ENCODE results near the gene ITIH4. TPM values are rescaled to one million over a fixed set of nuclear protein-coding genes. Genes with fewer than 3 reads are reported as not detected.

The ITIH4 gene
- total and polyA plus RNA-seq, 2 of the 13 experiments (the other 11 are each of a cell fraction or from before 2014, with no cell fraction given): 2.7 to 5.3 TPM

DNA sequence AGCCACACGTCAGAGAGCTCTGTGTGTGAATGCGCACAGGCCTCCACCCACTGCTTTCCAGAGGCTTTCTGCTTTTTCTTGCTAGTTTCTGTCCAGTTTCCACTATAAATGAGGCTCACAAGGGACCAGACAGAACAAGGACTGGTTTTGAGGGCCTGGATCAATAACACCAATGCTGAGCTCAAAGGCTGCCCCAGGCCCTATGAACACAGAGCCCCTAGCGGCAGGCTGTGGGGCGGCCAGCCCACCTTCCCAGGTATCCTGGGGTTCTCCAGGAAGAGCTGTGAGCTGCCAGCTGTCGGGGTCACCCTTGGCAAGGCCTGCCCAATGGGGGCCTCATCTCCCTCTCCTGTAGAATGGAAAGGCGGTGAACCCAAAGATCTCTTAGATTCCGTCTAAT is 38.1 kb downstream of the ITIH4 start (continued):
- TF ChIP-seq ZFX (CRISPR knock-in tag; IDR thresholded peaks at IDR 0.05; ENCODE audit: low read depth) (peak; percentile 83), NFE2 (CRISPR knock-in tag; IDR thresholded peaks at IDR 0.05) (no peak), HNF4G (IDR thresholded peaks at IDR 0.05; ENCODE audit: borderline replicate concordance, low read depth, low read length) (peak; percentile 36; the same call in 1 of the 2 replicates), HNF4G (CRISPR knock-in tag; IDR thresholded peaks at IDR 0.05; ENCODE audit: borderline replicate concordance, low read depth) (no peak), KLF13 (CRISPR knock-in tag; IDR thresholded peaks at IDR 0.05) (no peak), HMGXB4 (CRISPR knock-in tag; IDR thresholded peaks at IDR 0.05; ENCODE audit: borderline replicate concordance in 1 of 2, low read depth in 1 of 2) (peak; percentile 38 to 47; a peak in 2 of 4 replicates), JUNB (CRISPR knock-in tag; IDR thresholded peaks at IDR 0.05; ENCODE audit: borderline replicate concordance) (no peak), XRCC5 (optimal IDR thresholded peaks at IDR 0.05; ENCODE audit: low read length) (peak; percentile 63), RARA (CRISPR knock-in tag; IDR thresholded peaks at IDR 0.05) (0 out of 2 replicates have a peak, but pooled peaks have one; percentile 19), ZBTB33 (CRISPR knock-in tag; IDR thresholded peaks at IDR 0.05) (peak; percentile 7; the same call in 1 of the 2 replicates), ZNF331 (CRISPR knock-in tag; IDR thresholded peaks at IDR 0.05) (peak; percentile 44; the same call in 1 of the 2 replicates), ETV5 (CRISPR knock-in tag; IDR thresholded peaks at IDR 0.05; ENCODE audit: borderline replicate concordance) (no peak), DBP (CRISPR knock-in tag; IDR thresholded peaks at IDR 0.05; ENCODE audit: not compliant biosample characterization) (no peak), CTCF (CRISPR knock-in tag; IDR thresholded peaks at IDR 0.05) (peak; percentile 87), FOSL2 (CRISPR knock-in tag; IDR thresholded peaks at IDR 0.05) (0 out of 2 replicates have a peak, but pooled peaks have one; percentile 0), ZBTB7B (CRISPR knock-in tag; IDR thresholded peaks at IDR 0.05) (peak; percentile 78; the same call in 1 of the 2 replicates), RELA (CRISPR knock-in tag; IDR thresholded peaks at IDR 0.05) (no peak)
- TF ChIP-seq, protein P1, sequence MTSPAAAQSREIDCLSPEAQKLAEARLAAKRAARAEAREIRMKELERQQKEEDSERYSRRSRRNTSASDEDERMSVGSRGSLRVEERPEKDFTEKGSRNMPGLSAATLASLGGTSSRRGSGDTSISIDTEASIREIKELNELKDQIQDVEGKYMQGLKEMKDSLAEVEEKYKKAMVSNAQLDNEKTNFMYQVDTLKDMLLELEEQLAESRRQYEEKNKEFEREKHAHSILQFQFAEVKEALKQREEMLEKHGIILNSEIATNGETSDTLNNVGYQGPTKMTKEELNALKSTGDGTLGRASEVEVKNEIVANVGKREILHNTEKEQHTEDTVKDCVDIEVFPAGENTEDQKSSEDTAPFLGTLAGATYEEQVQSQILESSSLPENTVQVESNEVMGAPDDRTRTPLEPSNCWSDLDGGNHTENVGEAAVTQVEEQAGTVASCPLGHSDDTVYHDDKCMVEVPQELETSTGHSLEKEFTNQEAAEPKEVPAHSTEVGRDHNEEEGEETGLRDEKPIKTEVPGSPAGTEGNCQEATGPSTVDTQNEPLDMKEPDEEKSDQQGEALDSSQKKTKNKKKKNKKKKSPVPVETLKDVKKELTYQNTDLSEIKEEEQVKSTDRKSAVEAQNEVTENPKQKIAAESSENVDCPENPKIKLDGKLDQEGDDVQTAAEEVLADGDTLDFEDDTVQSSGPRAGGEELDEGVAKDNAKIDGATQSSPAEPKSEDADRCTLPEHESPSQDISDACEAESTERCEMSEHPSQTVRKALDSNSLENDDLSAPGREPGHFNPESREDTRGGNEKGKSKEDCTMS (CRISPR knock-in tag; conservative IDR thresholded peaks at IDR 0.05): no peak
- TF ChIP-seq, protein P2, sequence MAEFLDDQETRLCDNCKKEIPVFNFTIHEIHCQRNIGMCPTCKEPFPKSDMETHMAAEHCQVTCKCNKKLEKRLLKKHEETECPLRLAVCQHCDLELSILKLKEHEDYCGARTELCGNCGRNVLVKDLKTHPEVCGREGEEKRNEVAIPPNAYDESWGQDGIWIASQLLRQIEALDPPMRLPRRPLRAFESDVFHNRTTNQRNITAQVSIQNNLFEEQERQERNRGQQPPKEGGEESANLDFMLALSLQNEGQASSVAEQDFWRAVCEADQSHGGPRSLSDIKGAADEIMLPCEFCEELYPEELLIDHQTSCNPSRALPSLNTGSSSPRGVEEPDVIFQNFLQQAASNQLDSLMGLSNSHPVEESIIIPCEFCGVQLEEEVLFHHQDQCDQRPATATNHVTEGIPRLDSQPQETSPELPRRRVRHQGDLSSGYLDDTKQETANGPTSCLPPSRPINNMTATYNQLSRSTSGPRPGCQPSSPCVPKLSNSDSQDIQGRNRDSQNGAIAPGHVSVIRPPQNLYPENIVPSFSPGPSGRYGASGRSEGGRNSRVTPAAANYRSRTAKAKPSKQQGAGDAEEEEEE (CRISPR knock-in tag; IDR thresholded peaks at IDR 0.05; ENCODE audit: borderline replicate concordance): 0 out of 2 replicates have a peak, but pooled peaks have one; percentile 51

Data from HepG2 (cell line).